ENCODE measurements around the gene ENKD1. TPM values are rescaled to one million over a fixed set of nuclear protein-coding genes. Genes with fewer than 3 reads are reported as not detected.
A peak's percentile ranks its signal among the peaks of the same experiment; 100 is the strongest.

The ENKD1 gene
- polyA plus RNA-seq, 1 donor: 8.7 TPM

GRCh38 chr16:67662653-67663010 lies 3.9 kb downstream of the ENKD1 start:
- no peak for DNase-seq

GRCh38 chr16:67661886-67662652 lies 4.5 kb downstream of the ENKD1 start:
- DNase-seq: no peak

GRCh38 chr16:67661101-67661761 lies 5.3 kb downstream of the ENKD1 start:
- DNase-seq: peak; percentile 56

GRCh38 chr16:67660564-67661028 lies 6.0 kb downstream of the ENKD1 start, which contains the start of gene PARD6A:
TSS of gene PARD6A (plus strand) at chr16:67660960. CDS start at chr16:67661039, 79 bp downstream.
- DNase-seq: peak; percentile 98

- peak; percentile 96 for DNase-seq
These were observed 6.6 kb downstream of the ENKD1 start, which contains the start of gene ACD for GRCh38 chr16:67659675-67660563. TSS of gene ACD (minus strand) at chr16:67660260. CDS start at chr16:67660220, 40 bp downstream.

GRCh38 chr16:67658849-67659674 lies 7.5 kb downstream of the ENKD1 start:
- no peak for DNase-seq

GRCh38 chr16:67657751-67658518 lies 8.6 kb downstream of the ENKD1 start:
- DNase-seq: no peak

- DNase-seq: no peak
These were observed 9.4 kb downstream of the ENKD1 start for GRCh38 chr16:67657017-67657608.

- no peak for DNase-seq
These were observed 10.1 kb downstream of the ENKD1 start for GRCh38 chr16:67656344-67657016.

- no peak for DNase-seq
These were observed 11.2 kb downstream of the ENKD1 start for GRCh38 chr16:67655363-67655762.

- no peak for DNase-seq
These were observed 12.1 kb downstream of the ENKD1 start for GRCh38 chr16:67654403-67654911.

- no peak for DNase-seq
These were observed 12.7 kb downstream of the ENKD1 start for GRCh38 chr16:67653789-67654402.

GRCh38 chr16:67653128-67653788 lies 13.3 kb downstream of the ENKD1 start:
- no peak for DNase-seq

GRCh38 chr16:67652578-67653127 lies 13.9 kb downstream of the ENKD1 start:
- DNase-seq: no peak

- no peak for DNase-seq
These were observed 14.7 kb downstream of the ENKD1 start for GRCh38 chr16:67651847-67652246.

GRCh38 chr16:67651039-67651438 lies 15.5 kb downstream of the ENKD1 start:
- no peak for DNase-seq

- no peak for DNase-seq
These were observed 16.5 kb downstream of the ENKD1 start for GRCh38 chr16:67650023-67650422.

- no peak for DNase-seq
These were observed 17.0 kb downstream of the ENKD1 start for GRCh38 chr16:67649494-67649931.
